HG02623 (cell line): ENCODE measurements around the gene PUSL1.

Experiments
- ATAC-seq: cut with Tn5 transposase; IDR thresholded peaks from one replicate; pipeline ENCODE4 v1.9.1; 2021; ENCODE audit warnings: moderate library complexity; ENCODE audit not compliant: unreplicated experiment

PUSL1 gene

GRCh38 chr1:1335792-1336248 is 27.4 kb downstream of the PUSL1 start:
- no peak for ATAC-seq

GRCh38 chr1:1336446-1336845 is 28.0 kb downstream of the PUSL1 start:
- ATAC-seq = no peak

GRCh38 chr1:1336931-1337792 is 28.8 kb downstream of the PUSL1 start:
- no peak for ATAC-seq

GRCh38 chr1:1337793-1338147 is 29.4 kb downstream of the PUSL1 start:
- no peak for ATAC-seq

- ATAC-seq = no peak
Observed at GRCh38 chr1:1338278-1338677, 29.9 kb downstream of the PUSL1 start.

- ATAC-seq = no peak
Observed at GRCh38 chr1:1340185-1340584, 31.8 kb downstream of the PUSL1 start.

GRCh38 chr1:1340791-1341548 is 32.6 kb downstream of the PUSL1 start:
- no peak for ATAC-seq

GRCh38 chr1:1341549-1342021 is 33.2 kb downstream of the PUSL1 start:
- ATAC-seq = no peak

- ATAC-seq = no peak
Observed at GRCh38 chr1:1342061-1342562, 33.7 kb downstream of the PUSL1 start.

GRCh38 chr1:1342584-1343115 is 34.3 kb downstream of the PUSL1 start:
- no peak for ATAC-seq

- ATAC-seq = no peak
Observed at GRCh38 chr1:1343811-1344421, 35.5 kb downstream of the PUSL1 start.

- ATAC-seq = no peak
Observed at GRCh38 chr1:1344655-1345361, 36.4 kb downstream of the PUSL1 start.

GRCh38 chr1:1345384-1345783 is 37.0 kb downstream of the PUSL1 start:
- ATAC-seq = no peak

GRCh38 chr1:1345860-1346500 is 37.6 kb downstream of the PUSL1 start:
- no peak for ATAC-seq

- ATAC-seq = no peak
Observed at GRCh38 chr1:1346501-1346890, 38.1 kb downstream of the PUSL1 start.

- ATAC-seq = no peak
Observed at GRCh38 chr1:1347026-1347595, 38.7 kb downstream of the PUSL1 start.

GRCh38 chr1:1347663-1348419 is 39.4 kb downstream of the PUSL1 start:
- no peak for ATAC-seq

- ATAC-seq = peak; percentile 34
Observed at GRCh38 chr1:1348420-1349255, 40.2 kb downstream of the PUSL1 start.
